Stimulated activated CD8-positive, alpha-beta memory T cell treated with anti-CD3 and anti-CD28 coated beads, Interleukin-15, amount 100 ng/mL, for 4 hours (primary cell): Measurements from ENCODE around the gene SMIM20.
A peak's percentile ranks its signal among the peaks of the same experiment; 100 is the strongest.
"Not testable (repeated sequence)": the region's sequence is repeated elsewhere in the genome, so short reads cannot be mapped to it uniquely, and the experiment has no call there.

ENCODE experiments used
- DNase-seq, 2 donors: peaks; one replicate each; pipeline ENCODE4 v3.0.0-alpha.2; 2020; ENCODE audit warnings: low read depth in 2 of 2

The SMIM20 gene

GRCh38 chr4:25913851-25914669, at the start of gene SMIM20:
Gene SMIM20 (plus strand): TSS chr4:25914220. CDS start chr4:25914314, 94 bp downstream.
- DNase-seq = peak; percentile 72 to 76

- DNase-seq = no peak
Measured at GRCh38 chr4:25865586-25865985, 48.4 kb upstream of the SMIM20 start.

GRCh38 chr4:25866401-25866800, 47.6 kb upstream of the SMIM20 start:
- not testable (repeated sequence) for DNase-seq

- no peak for DNase-seq
Measured at GRCh38 chr4:25867781-25868294, 46.2 kb upstream of the SMIM20 start.

- no peak for DNase-seq
Measured at GRCh38 chr4:25870081-25870480, 43.9 kb upstream of the SMIM20 start.

- DNase-seq = no peak
Measured at GRCh38 chr4:25872851-25873631, 41.0 kb upstream of the SMIM20 start.

GRCh38 chr4:25873632-25874129, 40.3 kb upstream of the SMIM20 start:
- DNase-seq = no peak

GRCh38 chr4:25874655-25875054, 39.4 kb upstream of the SMIM20 start:
- DNase-seq = no peak

GRCh38 chr4:25875281-25875745, 38.7 kb upstream of the SMIM20 start:
- DNase-seq = no peak

- no peak for DNase-seq
Measured at GRCh38 chr4:25878676-25879075, 35.3 kb upstream of the SMIM20 start.

GRCh38 chr4:25879091-25879584, 34.9 kb upstream of the SMIM20 start:
- no peak for DNase-seq

- DNase-seq = no peak
Measured at GRCh38 chr4:25879587-25879986, 34.4 kb upstream of the SMIM20 start.

- DNase-seq = no peak
Measured at GRCh38 chr4:25879991-25880651, 33.9 kb upstream of the SMIM20 start.

- DNase-seq = no peak
Measured at GRCh38 chr4:25881193-25881592, 32.8 kb upstream of the SMIM20 start.

- no peak for DNase-seq
Measured at GRCh38 chr4:25882226-25882625, 31.8 kb upstream of the SMIM20 start.

GRCh38 chr4:25883565-25883964, 30.5 kb upstream of the SMIM20 start:
- DNase-seq = no peak

GRCh38 chr4:25884031-25884782, 29.8 kb upstream of the SMIM20 start:
- no peak for DNase-seq

GRCh38 chr4:25888781-25889180, 25.2 kb upstream of the SMIM20 start:
- DNase-seq = no peak

GRCh38 chr4:25889589-25890503, 24.2 kb upstream of the SMIM20 start:
- DNase-seq = no peak
